ENCODE measurements around the gene FLAD1.

Gene FLAD1

DNA sequence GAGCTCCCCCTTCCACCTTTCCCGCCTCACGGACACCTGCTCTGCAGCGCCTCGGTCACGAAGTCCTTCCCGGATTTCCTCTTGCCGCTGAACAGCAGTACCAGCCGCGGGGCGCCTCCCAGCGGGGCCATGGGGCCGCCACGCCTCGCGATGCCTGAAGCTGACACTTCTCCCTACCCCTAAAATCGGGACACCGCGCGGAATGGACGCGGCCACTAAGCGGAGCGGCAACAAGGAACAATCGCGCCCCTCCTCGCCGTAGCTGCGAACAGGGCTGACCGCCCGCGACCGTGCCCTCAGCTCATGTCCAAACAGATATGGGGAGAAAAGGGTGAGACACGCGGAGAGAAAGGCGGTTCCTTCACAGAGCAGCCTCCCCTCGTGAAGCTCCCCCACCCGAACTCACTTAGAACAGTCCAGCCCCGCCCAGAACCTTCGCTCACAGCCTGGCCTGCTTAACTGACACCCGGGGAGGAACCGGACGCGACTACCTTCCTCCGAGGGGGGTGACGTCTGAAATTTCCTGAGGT, 46.5 kb upstream of the FLAD1 start, which contains the start of gene PMVK:
Gene PMVK (minus strand): TSS at position 165 of the 530 bp plus-strand sequence. CDS start 34 bp downstream, at position 131.
- TF ChIP-seq, protein P1, sequence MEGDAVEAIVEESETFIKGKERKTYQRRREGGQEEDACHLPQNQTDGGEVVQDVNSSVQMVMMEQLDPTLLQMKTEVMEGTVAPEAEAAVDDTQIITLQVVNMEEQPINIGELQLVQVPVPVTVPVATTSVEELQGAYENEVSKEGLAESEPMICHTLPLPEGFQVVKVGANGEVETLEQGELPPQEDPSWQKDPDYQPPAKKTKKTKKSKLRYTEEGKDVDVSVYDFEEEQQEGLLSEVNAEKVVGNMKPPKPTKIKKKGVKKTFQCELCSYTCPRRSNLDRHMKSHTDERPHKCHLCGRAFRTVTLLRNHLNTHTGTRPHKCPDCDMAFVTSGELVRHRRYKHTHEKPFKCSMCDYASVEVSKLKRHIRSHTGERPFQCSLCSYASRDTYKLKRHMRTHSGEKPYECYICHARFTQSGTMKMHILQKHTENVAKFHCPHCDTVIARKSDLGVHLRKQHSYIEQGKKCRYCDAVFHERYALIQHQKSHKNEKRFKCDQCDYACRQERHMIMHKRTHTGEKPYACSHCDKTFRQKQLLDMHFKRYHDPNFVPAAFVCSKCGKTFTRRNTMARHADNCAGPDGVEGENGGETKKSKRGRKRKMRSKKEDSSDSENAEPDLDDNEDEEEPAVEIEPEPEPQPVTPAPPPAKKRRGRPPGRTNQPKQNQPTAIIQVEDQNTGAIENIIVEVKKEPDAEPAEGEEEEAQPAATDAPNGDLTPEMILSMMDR (conservative IDR thresholded peaks at IDR 0.05; ENCODE audit: low read length), result peak; percentile 51
- no peak for TF ChIP-seq EZH2phosphoT487 (IDR thresholded peaks at IDR 0.05; ENCODE audit: borderline replicate concordance)
- peaks cover 20% of the 10 kb centered on the region for H3K79me2 ChIP-seq (ENCODE audit: insufficient read depth, low read length)
- H3K4me3 ChIP-seq (ENCODE audit: low read length, poor library complexity, severe bottlenecking), result peak within 1 kb of the TSS; percentile 90
- peaks cover 58% of the 10 kb centered on the region for H3K4me1 ChIP-seq (ENCODE audit: insufficient read depth, low read length, poor library complexity, severe bottlenecking)
- no peaks in the 10 kb centered on the region for H4K20me1 ChIP-seq (ENCODE audit: insufficient read depth, low read length, poor library complexity, severe bottlenecking)
- peaks cover 8% of the 10 kb centered on the region; the same call in 1 of the 2 replicates for H3F3A ChIP-seq (ENCODE audit: low read depth)
- H3K9ac ChIP-seq (ENCODE audit: low read depth, low read length, poor library complexity, severe bottlenecking), result peak within 1 kb of the TSS; percentile 89
- H3K9me3 ChIP-seq (ENCODE audit: insufficient read depth, low read depth, low read length), result no peaks in the 10 kb centered on the region
- no peaks in the 10 kb centered on the region for H3K36me3 ChIP-seq (ENCODE audit: insufficient read depth, low read length)
- H3K27me3 ChIP-seq (ENCODE audit: insufficient read depth, low read length, poor library complexity, severe bottlenecking), result no peaks in the 10 kb centered on the region
- peak within 1 kb of the TSS; percentile 89 for H2AFZ ChIP-seq (ENCODE audit: low read length)
- peak within 1 kb of the TSS; percentile 84 for H3K4me2 ChIP-seq (ENCODE audit: low read depth, low read length, poor library complexity, severe bottlenecking)
- H3K9me2 ChIP-seq (replicated peaks; ENCODE audit: low read depth, low read length), result no peaks in the 10 kb centered on the region

DNA sequence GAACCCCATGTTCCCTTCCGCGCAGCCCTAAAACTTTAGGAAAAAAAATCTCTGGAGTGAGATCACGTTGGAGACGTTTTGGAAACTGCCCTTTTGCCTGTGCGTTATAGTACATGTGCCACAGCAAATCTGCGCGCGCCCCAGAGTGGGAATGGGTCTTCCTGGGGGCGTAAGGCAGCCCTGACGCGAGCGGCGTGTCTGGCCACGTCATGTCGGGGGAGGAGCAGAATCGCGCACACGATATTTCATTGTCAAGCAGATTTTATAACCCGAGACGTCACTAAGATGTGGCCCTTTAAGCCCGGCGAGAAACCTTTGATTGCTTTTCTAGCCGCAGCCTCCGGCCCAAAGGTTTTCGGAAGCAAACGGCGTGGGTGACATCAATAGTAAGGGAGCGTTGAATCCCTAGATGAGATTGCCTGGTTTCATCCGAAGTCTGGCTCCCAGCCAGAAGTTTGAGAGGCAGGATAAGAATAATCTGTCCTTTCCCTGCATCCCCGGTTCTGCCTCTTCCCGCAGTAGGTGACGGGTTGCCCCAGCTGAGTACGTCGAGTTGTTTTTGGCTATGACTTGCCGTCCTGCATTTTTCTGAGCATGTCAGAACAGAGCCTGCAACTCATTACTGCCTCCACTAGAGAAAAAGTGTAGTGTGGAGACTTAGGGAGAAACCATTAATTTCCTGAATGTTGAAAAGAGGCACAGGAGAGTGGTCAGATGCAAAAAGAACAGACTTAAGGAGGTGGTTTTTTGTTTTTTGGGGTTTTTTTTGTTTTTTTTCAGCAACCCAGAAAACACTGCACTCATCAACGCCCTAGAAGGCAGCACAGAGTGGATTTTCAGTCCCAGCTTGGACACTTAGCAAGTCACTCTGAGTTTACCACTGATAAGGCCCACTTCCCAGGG, 45.8 kb upstream of the FLAD1 start:
- H3K9me3 ChIP-seq (ENCODE audit: insufficient read depth, low read depth, low read length), result no peaks in the 10 kb centered on the region
- TF ChIP-seq, protein P1 (conservative IDR thresholded peaks at IDR 0.05; ENCODE audit: low read length), result peak; percentile 34
- no peak for TF ChIP-seq EZH2phosphoT487 (IDR thresholded peaks at IDR 0.05; ENCODE audit: borderline replicate concordance)
- H3K9me2 ChIP-seq (replicated peaks; ENCODE audit: low read depth, low read length), result no peaks in the 10 kb centered on the region
- no peaks in the 10 kb centered on the region for H3K27me3 ChIP-seq (ENCODE audit: insufficient read depth, low read length, poor library complexity, severe bottlenecking)
- peak overlapping the region; percentile 89 for H3K9ac ChIP-seq (ENCODE audit: low read depth, low read length, poor library complexity, severe bottlenecking)
- no peaks in the 10 kb centered on the region for H3K36me3 ChIP-seq (ENCODE audit: insufficient read depth, low read length)
- H3K4me2 ChIP-seq (ENCODE audit: low read depth, low read length, poor library complexity, severe bottlenecking), result peak overlapping the region; percentile 84
- peak overlapping the region; percentile 90 for H3K4me3 ChIP-seq (ENCODE audit: low read length, poor library complexity, severe bottlenecking)
- H2AFZ ChIP-seq (ENCODE audit: low read length), result peak overlapping the region; percentile 89
- peaks cover 8% of the 10 kb centered on the region; the same call in 1 of the 2 replicates for H3F3A ChIP-seq (ENCODE audit: low read depth)
- peaks cover 20% of the 10 kb centered on the region for H3K79me2 ChIP-seq (ENCODE audit: insufficient read depth, low read length)
- H3K4me1 ChIP-seq (ENCODE audit: insufficient read depth, low read length, poor library complexity, severe bottlenecking), result peaks cover 65% of the 10 kb centered on the region
- H4K20me1 ChIP-seq (ENCODE audit: insufficient read depth, low read length, poor library complexity, severe bottlenecking), result no peaks in the 10 kb centered on the region

DNA sequence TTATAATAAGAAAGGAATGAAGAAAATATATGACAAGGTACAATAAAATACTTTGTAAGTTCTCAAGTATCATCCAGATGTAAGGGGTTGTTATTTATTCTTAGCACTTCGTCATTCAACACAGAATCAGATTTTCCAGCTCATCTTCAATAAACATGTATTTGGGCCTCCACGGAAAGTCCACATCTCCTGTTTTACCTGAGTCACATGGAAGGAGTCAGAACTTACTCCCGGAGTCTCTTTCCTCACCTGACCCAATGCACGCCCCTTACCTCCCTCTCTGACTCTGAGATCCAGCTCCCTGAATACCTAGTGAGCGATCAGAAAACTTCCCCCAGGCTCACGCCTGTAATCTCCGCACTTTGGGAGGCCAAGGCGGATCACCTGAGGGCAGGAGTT, 45.2 kb upstream of the FLAD1 start:
- H4K20me1 ChIP-seq (ENCODE audit: insufficient read depth, low read length, poor library complexity, severe bottlenecking), result no peaks in the 10 kb centered on the region
- no peak for TF ChIP-seq EZH2phosphoT487 (IDR thresholded peaks at IDR 0.05; ENCODE audit: borderline replicate concordance)
- TF ChIP-seq, protein P1 (conservative IDR thresholded peaks at IDR 0.05; ENCODE audit: low read length), result no peak
- H3K9me2 ChIP-seq (replicated peaks; ENCODE audit: low read depth, low read length), result no peaks in the 10 kb centered on the region
- peaks cover 20% of the 10 kb centered on the region for H3K79me2 ChIP-seq (ENCODE audit: insufficient read depth, low read length)
- H3K9me3 ChIP-seq (ENCODE audit: insufficient read depth, low read depth, low read length), result no peaks in the 10 kb centered on the region
- peak overlapping the region; percentile 89 for H3K9ac ChIP-seq (ENCODE audit: low read depth, low read length, poor library complexity, severe bottlenecking)
- peaks cover 8% of the 10 kb centered on the region; the same call in 1 of the 2 replicates for H3F3A ChIP-seq (ENCODE audit: low read depth)
- H3K27me3 ChIP-seq (ENCODE audit: insufficient read depth, low read length, poor library complexity, severe bottlenecking), result no peaks in the 10 kb centered on the region
- peaks cover 71% of the 10 kb centered on the region for H3K4me1 ChIP-seq (ENCODE audit: insufficient read depth, low read length, poor library complexity, severe bottlenecking)
- no peak overlapping the region for H2AFZ ChIP-seq (ENCODE audit: low read length)
- no peaks in the 10 kb centered on the region for H3K36me3 ChIP-seq (ENCODE audit: insufficient read depth, low read length)
- H3K4me3 ChIP-seq (ENCODE audit: low read length, poor library complexity, severe bottlenecking), result peak overlapping the region; percentile 90
- H3K4me2 ChIP-seq (ENCODE audit: low read depth, low read length, poor library complexity, severe bottlenecking), result peak overlapping the region; percentile 84
